Measurements from ENCODE around the gene CASZ1. TPM values are rescaled to one million over a fixed set of nuclear protein-coding genes. Genes with fewer than 3 reads are reported as not detected.

CASZ1 gene
- total RNA-seq, 4 donors from 2014 or later = 5.2 to 38.5 (median 18.7) TPM

GRCh38 chr1:10651389-10651766 is 145.1 kb downstream of the CASZ1 start:
- Histone ChIP-seq H3K4me3 (replicated peaks in 1 of 3) (no peak overlapping the region), H3K36me3 (peaks cover 0 to 16% of the 10 kb centered on the region in 2 donors), H3K9me3 (no peaks in the 10 kb centered on the region), H3K4me1 (peaks cover 13 to 14% of the 10 kb centered on the region in 2 donors), H3K27ac (peak overlapping the region; percentile 44 to 63 (median 63)), H3K27me3 (no peaks in the 10 kb centered on the region)
- intact Hi-C loops (cut with DNase I) = no loop called here
- DNase-seq = peak; percentile 40 to 50
- TF ChIP-seq CTCF (IDR thresholded peaks at IDR 0.05) (no peak), POLR2A (IDR thresholded peaks at IDR 0.05) (no peak)
- WGBS, 2 donors = 48 to 56% methylated on average over 17 to 19 of the region's 19 CpGs

DNA sequence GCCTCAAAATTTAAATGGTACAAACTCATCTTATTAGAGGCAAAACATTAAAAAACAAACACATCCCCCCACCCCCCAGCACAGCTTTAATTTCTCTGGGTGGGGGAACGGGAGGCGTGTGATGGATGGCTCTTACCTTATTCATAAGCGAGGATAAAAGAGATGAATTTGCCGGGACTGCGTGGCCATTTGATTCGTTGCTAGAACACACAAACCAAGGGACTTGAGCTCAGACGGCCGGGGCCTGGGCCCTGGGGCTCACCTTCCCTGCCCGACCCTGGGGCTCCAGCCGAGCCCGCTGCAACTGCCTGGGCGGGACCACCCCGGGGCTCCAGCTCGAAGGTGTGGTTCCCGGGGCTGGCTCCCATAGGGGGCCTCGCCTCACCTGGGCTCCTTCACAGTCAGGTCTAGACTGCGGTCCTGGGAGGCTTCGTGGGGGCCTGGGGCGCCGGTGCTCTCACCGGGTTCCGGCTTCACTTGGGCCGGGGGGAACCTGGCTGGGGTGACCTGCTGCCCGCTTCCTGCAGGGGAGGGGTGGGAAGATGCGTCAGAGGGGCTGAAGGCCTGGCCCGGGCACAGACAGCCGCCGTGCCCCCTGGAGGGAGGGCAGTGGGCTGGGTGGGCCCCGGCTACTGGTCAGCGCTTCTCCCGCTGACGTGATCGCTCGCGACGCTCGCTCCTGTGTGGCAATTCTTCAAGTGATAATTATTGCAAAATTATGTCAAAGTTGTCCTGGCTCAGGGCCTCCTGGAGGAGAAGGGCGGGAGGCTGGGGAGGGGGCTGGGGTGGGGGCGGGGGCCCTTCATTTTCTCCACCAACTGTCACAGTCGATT is 145.7 kb downstream of the CASZ1 start:
- H3K27ac ChIP-seq = peak overlapping the region in 2 of 3 donors; percentile 44 to 63
- intact Hi-C loops (cut with DNase I) = no loop called here
- 76 to 80% methylated on average over 16 to 19 of the region's 40 CpGs for WGBS, 2 donors
- peaks cover 0 to 18% of the 10 kb centered on the region in 2 donors for H3K36me3 ChIP-seq
- no peaks in the 10 kb centered on the region for H3K9me3 ChIP-seq
- H3K27me3 ChIP-seq = no peaks in the 10 kb centered on the region
- H3K4me3 ChIP-seq (replicated peaks in 1 of 3) = no peak overlapping the region
- DNase-seq = no peak
- H3K4me1 ChIP-seq = peaks cover 13 to 14% of the 10 kb centered on the region in 2 donors
- TF ChIP-seq POLR2A (IDR thresholded peaks at IDR 0.05) (no peak), CTCF (IDR thresholded peaks at IDR 0.05) (no peak)

- Histone ChIP-seq H3K36me3 (peaks cover 0 to 25% of the 10 kb centered on the region in 2 donors), H3K27ac (no peak overlapping the region), H3K9me3 (no peaks in the 10 kb centered on the region), H3K4me3 (replicated peaks in 1 of 3) (no peak overlapping the region), H3K27me3 (no peaks in the 10 kb centered on the region), H3K4me1 (peaks cover 13 to 14% of the 10 kb centered on the region in 2 donors)
- TF ChIP-seq CTCF (IDR thresholded peaks at IDR 0.05) (no peak), POLR2A (IDR thresholded peaks at IDR 0.05) (no peak)
- intact Hi-C loops (cut with DNase I) = loop anchor here (10.0 kb wide), 1 partner anchor 115 kb away; no protein-coding TSS in a partner anchor
- WGBS, 2 donors = 73 to 76% methylated on average over 27 to 29 of the region's 30 CpGs
- DNase-seq = no peak
These were observed 146.8 kb downstream of the CASZ1 start for GRCh38 chr1:10649517-10650201.

GRCh38 chr1:10648689-10649516 is 147.5 kb downstream of the CASZ1 start:
- no peak for DNase-seq
- Histone ChIP-seq H3K27ac (no peak overlapping the region), H3K36me3 (peaks cover 0 to 21% of the 10 kb centered on the region in 2 donors), H3K9me3 (no peaks in the 10 kb centered on the region), H3K4me3 (replicated peaks in 1 of 3) (no peak overlapping the region), H3K27me3 (no peaks in the 10 kb centered on the region), H3K4me1 (peaks cover 13 to 14% of the 10 kb centered on the region in 2 donors)
- intact Hi-C loops (cut with DNase I) = loop anchor here (10.0 kb wide), 1 partner anchor 114 kb away; no protein-coding TSS in a partner anchor
- no peak for TF ChIP-seq CTCF (IDR thresholded peaks at IDR 0.05)
- WGBS, 2 donors = 89 to 93% methylated on average over 22 to 24 of the region's 32 CpGs

Data from thyroid gland (tissue), 4 donors.